Ishikawa (cell line): ENCODE data around the gene GEMIN8.

Experiments
- CEBPB ChIP-seq: IDR thresholded peaks from 2 replicates; pipeline ENCODE4 v1.6.1; 2012
- CREB1 ChIP-seq: IDR thresholded peaks from 2 replicates; pipeline ENCODE4 v1.6.1; 2012; ENCODE audit warnings: low read depth
- EP300 ChIP-seq: IDR thresholded peaks from 2 replicates; pipeline ENCODE4 v1.6.1; 2012; ENCODE audit warnings: borderline replicate concordance
- MAX ChIP-seq: IDR thresholded peaks from 2 replicates; pipeline ENCODE4 v1.6.1; 2012
- RAD21 ChIP-seq: IDR thresholded peaks from 2 replicates; pipeline ENCODE4 v1.6.1; 2012; ENCODE audit warnings: low read depth
- REST ChIP-seq: IDR thresholded peaks from 2 replicates; pipeline ENCODE4 v1.6.1; 2012; ENCODE audit warnings: low read depth, mild to moderate bottlenecking
- TAF1 ChIP-seq: IDR thresholded peaks from 2 replicates; pipeline ENCODE4 v1.6.1; 2012; ENCODE audit warnings: low read depth, mild to moderate bottlenecking
- TEAD4 ChIP-seq: IDR thresholded peaks from 2 replicates; pipeline ENCODE4 v1.6.1; 2012
- USF1 ChIP-seq: IDR thresholded peaks from 2 replicates; pipeline ENCODE4 v1.6.1; 2012
- YY1 ChIP-seq: IDR thresholded peaks from 2 replicates; pipeline ENCODE4 v1.6.1; 2012; ENCODE audit warnings: low read depth

- TF ChIP-seq TAF1 (no peak), USF1 (no peak), CEBPB (no peak), EP300 (no peak), REST (no peak), MAX (no peak), CREB1 (no peak), TEAD4 (no peak), YY1 (no peak), RAD21 (no peak)
These were observed 36.1 kb upstream of the GEMIN8 start for GRCh38 chrX:14065800-14066199.
